HepG2 (cell line): ENCODE measurements around the gene CD19. TPM values are rescaled to one million over a fixed set of nuclear protein-coding genes. Genes with fewer than 3 reads are reported as not detected.

ENCODE experiments used
- AHR ChIP-seq: IDR thresholded peaks from 2 replicates; pipeline ENCODE4 v1.6.1; 2018; ENCODE audit warnings: missing genetic modification reagents, missing compliant biosample characterization
- ARHGAP35 ChIP-seq: sonication (generic); formaldehyde crosslinking; IDR thresholded peaks from 2 replicates; pipeline ENCODE4 v1.9.0; 2022; ENCODE audit warnings: mild to moderate bottlenecking, inconsistent platforms, moderate library complexity, missing genetic modification reagents, borderline replicate concordance
- GABPA ChIP-seq, 2 experiments: IDR thresholded peaks; 2 replicates each; pipeline ENCODE4 v1.6.1; 2011 to 2016; ENCODE audit warnings: low read depth in 2 of 2, low read length in 1 of 2, missing biosample characterization in 1 of 2, missing genetic modification characterization in 1 of 2
- HMGA1 ChIP-seq: sonication (generic); formaldehyde crosslinking; conservative IDR thresholded peaks from 2 replicates; pipeline ENCODE4 v1.4.0; 2020; ENCODE audit warnings: missing genetic modification reagents
- MAFF ChIP-seq: IDR thresholded peaks from 2 replicates; pipeline ENCODE4 v1.6.1; 2011; ENCODE audit warnings: low read depth, low read length, improper control_type of control experiment
- MED13 ChIP-seq: sonication (generic); formaldehyde crosslinking; IDR thresholded peaks from 2 replicates; pipeline ENCODE4 v1.5.0; 2020; ENCODE audit warnings: missing genetic modification reagents
- MIER2 ChIP-seq: IDR thresholded peaks from 2 replicates; pipeline ENCODE4 v1.6.1; 2016; ENCODE audit warnings: missing biosample characterization, missing genetic modification reagents
- MYNN ChIP-seq: sonication (generic); formaldehyde crosslinking; IDR thresholded peaks from 2 replicates; pipeline ENCODE4 v1.4.0; 2020; ENCODE audit warnings: mild to moderate bottlenecking, low read depth, missing genetic modification reagents
- NR2F2 ChIP-seq: IDR thresholded peaks from 2 replicates; pipeline ENCODE4 v1.6.1; 2012; ENCODE audit warnings: low read depth, inconsistent platforms, borderline replicate concordance
- TAF1 ChIP-seq: sonication (generic); formaldehyde crosslinking; IDR thresholded peaks from 2 replicates; pipeline ENCODE4 v1.4.0; 2020; ENCODE audit warnings: missing genetic modification reagents
- ZKSCAN1 ChIP-seq: fragments of 150-350 bp; IDR thresholded peaks from 2 replicates; pipeline ENCODE4 v1.6.1; 2014; ENCODE audit warnings: low read length
- ZNF263 ChIP-seq: sonication (generic); formaldehyde crosslinking; IDR thresholded peaks from 2 replicates; pipeline ENCODE4 v1.4.0; 2020; ENCODE audit warnings: missing genetic modification reagents
- ZNF264 ChIP-seq: sonication (generic); formaldehyde crosslinking; IDR thresholded peaks from 2 replicates; pipeline ENCODE4 v1.4.0; 2020; ENCODE audit warnings: missing genetic modification reagents
- ZNF556 ChIP-seq: sonication (generic); formaldehyde crosslinking; IDR thresholded peaks from 2 replicates; pipeline ENCODE4 v1.4.0; 2020; ENCODE audit warnings: mild to moderate bottlenecking, missing genetic modification reagents, borderline replicate concordance
- ZSCAN9 ChIP-seq: IDR thresholded peaks from 2 replicates; pipeline ENCODE4 v1.6.1; 2016; ENCODE audit warnings: borderline replicate concordance
- polyA plus RNA-seq, 8 experiments: library from polyadenylated mRNA; depleted of rRNA in 3 of 8; stranded (reverse) in 7 of 8; unstranded in 1 of 8; fragments of >200 nt; fragmentation: Illumina TruSeq in 4 of 8; extraction: Trizol in 4 of 8; gene quantifications; 2 replicates each; pipeline versions ENCODE4 v1.2.1 to v1.2.3, GENCODE V29; 2011 to 2016; ENCODE audit warnings: low read depth in 4 of 8, missing spikeins in 1 of 8, mixed read lengths in 1 of 8; ENCODE audit not compliant: insufficient read depth in 1 of 8
- total RNA-seq, 5 experiments: library from RNA; depleted of rRNA; stranded (reverse); fragments of >200 nt; fragmentation: Illumina TruSeq; extraction: Trizol; gene quantifications; 2 replicates each; pipeline ENCODE4 v1.2.3, GENCODE V29; 2016; ENCODE audit warnings: low read depth in 1 of 5
- TF ChIP-seq, protein P1 (sequence below): sonication (generic); formaldehyde crosslinking; IDR thresholded peaks from 2 replicates; pipeline ENCODE4 v1.4.0; 2020; ENCODE audit warnings: mild to moderate bottlenecking, missing genetic modification reagents
- TF ChIP-seq, protein P2 (sequence below): sonication (generic); formaldehyde crosslinking; IDR thresholded peaks from 2 replicates; pipeline ENCODE4 v1.5.0; 2020; ENCODE audit warnings: missing genetic modification reagents
- TF ChIP-seq, protein P3 (sequence below): sonication (generic); formaldehyde crosslinking; IDR thresholded peaks from 2 replicates; pipeline ENCODE4 v1.4.0; 2020; ENCODE audit warnings: missing genetic modification reagents, mild to moderate bottlenecking, borderline replicate concordance
- TF ChIP-seq, protein P4 (sequence below): sonication (generic); formaldehyde crosslinking; IDR thresholded peaks from 2 replicates; pipeline ENCODE4 v1.4.0; 2020; ENCODE audit warnings: mild to moderate bottlenecking, low read depth, missing genetic modification reagents
- TF ChIP-seq, protein P5 (sequence below): IDR thresholded peaks from 2 replicates; pipeline ENCODE4 v1.6.1; 2016; ENCODE audit warnings: low read depth
- TF ChIP-seq, protein P6 (sequence below): sonication (generic); formaldehyde crosslinking; IDR thresholded peaks from 2 replicates; pipeline ENCODE4 v1.4.0; 2020; ENCODE audit warnings: missing genetic modification reagents

The CD19 gene
- total and polyA plus RNA-seq, 2 of the 13 experiments (the other 11 are each of a cell fraction or from before 2014, with no cell fraction given), result 0.55 to 1.1 TPM

DNA sequence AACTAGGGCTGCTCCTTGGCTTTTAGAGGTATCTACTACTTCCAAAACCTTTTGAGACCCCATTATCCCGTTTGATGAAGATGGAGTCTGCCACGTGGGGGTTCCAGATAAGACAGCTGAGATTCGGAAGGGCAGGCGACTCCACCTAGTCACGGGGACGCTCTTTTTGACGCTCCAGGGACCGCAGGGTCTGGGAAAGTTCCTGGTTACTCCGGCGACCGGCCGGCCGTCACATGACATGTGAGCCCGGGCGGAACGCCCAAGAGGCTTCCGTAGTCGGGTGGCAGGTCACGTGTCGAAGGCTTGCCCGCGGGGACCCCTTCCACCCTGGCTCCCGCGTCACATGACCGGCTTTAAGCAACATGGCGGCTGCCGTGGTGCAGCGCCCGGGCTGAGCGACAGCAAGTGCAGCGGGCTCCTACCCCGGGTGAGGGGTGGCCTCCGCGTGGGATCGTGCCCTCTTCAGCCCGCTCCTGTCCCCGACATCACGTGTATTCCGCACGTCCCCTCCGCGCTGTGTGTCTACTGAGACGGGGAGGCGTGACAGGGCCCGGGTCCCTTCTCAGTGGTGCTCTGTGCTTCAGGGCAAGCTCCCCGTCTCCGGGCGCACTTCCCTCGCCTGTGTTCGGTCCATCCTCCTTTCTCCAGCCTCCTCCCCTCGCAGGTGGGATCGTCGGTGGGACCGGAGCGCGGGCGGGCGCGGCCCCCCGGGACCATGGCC, 42.8 kb downstream of the CD19 start, which contains the start of gene SPNS1 (continued):
- TF ChIP-seq, protein P1, sequence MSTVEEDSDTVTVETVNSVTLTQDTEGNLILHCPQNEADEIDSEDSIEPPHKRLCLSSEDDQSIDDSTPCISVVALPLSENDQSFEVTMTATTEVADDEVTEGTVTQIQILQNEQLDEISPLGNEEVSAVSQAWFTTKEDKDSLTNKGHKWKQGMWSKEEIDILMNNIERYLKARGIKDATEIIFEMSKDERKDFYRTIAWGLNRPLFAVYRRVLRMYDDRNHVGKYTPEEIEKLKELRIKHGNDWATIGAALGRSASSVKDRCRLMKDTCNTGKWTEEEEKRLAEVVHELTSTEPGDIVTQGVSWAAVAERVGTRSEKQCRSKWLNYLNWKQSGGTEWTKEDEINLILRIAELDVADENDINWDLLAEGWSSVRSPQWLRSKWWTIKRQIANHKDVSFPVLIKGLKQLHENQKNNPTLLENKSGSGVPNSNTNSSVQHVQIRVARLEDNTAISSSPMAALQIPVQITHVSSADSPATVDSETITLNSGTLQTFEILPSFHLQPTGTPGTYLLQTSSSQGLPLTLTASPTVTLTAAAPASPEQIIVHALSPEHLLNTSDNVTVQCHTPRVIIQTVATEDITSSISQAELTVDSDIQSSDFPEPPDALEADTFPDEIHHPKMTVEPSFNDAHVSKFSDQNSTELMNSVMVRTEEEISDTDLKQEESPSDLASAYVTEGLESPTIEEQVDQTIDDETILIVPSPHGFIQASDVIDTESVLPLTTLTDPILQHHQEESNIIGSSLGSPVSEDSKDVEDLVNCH (CRISPR knock-in tag), result no peak
- peak; percentile 91; the same call in 1 of the 2 replicates for TF ChIP-seq ZNF556 (CRISPR knock-in tag)
- no peak for TF ChIP-seq MAFF
- TF ChIP-seq, protein P2, sequence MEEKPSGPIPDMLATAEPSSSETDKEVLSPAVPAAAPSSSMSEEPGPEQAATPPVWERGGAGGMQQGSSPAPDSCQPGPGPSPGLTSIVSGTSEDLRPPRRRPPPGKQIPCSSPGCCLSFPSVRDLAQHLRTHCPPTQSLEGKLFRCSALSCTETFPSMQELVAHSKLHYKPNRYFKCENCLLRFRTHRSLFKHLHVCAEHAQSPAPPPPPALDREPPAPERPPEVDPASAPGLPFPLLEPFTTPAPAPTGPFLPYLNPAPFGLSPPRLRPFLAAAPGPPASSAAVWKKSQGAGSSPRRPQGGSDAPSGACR, result peak; percentile 79; the same call in 1 of the 2 replicates
- TF ChIP-seq NR2F2, result peak; percentile 32; the same call in 1 of the 2 replicates
- TF ChIP-seq ARHGAP35 (CRISPR knock-in tag), result peak; percentile 74
- peak; percentile 74; the same call in 1 of the 2 replicates for TF ChIP-seq ZNF263 (CRISPR knock-in tag)
- no peak; the same call in 1 of the 2 replicates for TF ChIP-seq ZKSCAN1
- TF ChIP-seq TAF1, result peak; percentile 98
- TF ChIP-seq, protein P3, sequence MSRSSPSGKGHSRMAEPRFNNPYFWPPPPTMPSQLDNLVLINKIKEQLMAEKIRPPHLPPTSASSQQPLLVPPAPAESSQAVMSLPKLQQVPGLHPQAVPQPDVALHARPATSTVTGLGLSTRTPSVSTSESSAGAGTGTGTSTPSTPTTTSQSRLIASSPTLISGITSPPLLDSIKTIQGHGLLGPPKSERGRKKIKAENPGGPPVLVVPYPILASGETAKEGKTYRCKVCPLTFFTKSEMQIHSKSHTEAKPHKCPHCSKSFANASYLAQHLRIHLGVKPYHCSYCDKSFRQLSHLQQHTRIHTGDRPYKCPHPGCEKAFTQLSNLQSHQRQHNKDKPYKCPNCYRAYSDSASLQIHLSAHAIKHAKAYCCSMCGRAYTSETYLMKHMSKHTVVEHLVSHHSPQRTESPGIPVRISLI (CRISPR knock-in tag), result peak; percentile 73; the same call in 1 of the 2 replicates
- TF ChIP-seq ZNF264 (CRISPR knock-in tag), result peak; percentile 95
- TF ChIP-seq, protein P4, sequence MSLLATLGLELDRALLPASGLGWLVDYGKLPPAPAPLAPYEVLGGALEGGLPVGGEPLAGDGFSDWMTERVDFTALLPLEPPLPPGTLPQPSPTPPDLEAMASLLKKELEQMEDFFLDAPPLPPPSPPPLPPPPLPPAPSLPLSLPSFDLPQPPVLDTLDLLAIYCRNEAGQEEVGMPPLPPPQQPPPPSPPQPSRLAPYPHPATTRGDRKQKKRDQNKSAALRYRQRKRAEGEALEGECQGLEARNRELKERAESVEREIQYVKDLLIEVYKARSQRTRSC (CRISPR knock-in tag), result peak; percentile 85; the same call in 1 of the 2 replicates
- no peak for TF ChIP-seq HMGA1 (CRISPR knock-in tag)
- TF ChIP-seq, protein P5, sequence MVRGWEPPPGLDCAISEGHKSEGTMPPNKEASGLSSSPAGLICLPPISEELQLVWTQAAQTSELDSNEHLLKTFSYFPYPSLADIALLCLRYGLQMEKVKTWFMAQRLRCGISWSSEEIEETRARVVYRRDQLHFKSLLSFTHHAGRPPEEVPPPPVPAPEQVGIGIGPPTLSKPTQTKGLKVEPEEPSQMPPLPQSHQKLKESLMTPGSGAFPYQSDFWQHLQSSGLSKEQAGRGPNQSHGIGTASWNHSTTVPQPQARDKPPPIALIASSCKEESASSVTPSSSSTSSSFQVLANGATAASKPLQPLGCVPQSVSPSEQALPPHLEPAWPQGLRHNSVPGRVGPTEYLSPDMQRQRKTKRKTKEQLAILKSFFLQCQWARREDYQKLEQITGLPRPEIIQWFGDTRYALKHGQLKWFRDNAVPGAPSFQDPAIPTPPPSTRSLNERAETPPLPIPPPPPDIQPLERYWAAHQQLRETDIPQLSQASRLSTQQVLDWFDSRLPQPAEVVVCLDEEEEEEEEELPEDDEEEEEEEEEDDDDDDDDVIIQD (CRISPR knock-in tag), result no peak; the same call in 1 of the 2 replicates
- TF ChIP-seq ZSCAN9 (CRISPR knock-in tag), result peak; percentile 81; the same call in 1 of the 2 replicates
- TF ChIP-seq MED13, result peak; percentile 72; the same call in 1 of the 2 replicates
- TF ChIP-seq AHR, result 0 out of 2 replicates have a peak, but pooled peaks have one; percentile 84
- TF ChIP-seq GABPA (IDR thresholded peaks at IDR 0.05; ENCODE audit: low read depth, low read length), result peak; percentile 23; the same call in 1 of the 2 replicates
- TF ChIP-seq GABPA (CRISPR knock-in tag; IDR thresholded peaks at IDR 0.05; ENCODE audit: low read depth), result peak; percentile 83
- TF ChIP-seq, protein P6, sequence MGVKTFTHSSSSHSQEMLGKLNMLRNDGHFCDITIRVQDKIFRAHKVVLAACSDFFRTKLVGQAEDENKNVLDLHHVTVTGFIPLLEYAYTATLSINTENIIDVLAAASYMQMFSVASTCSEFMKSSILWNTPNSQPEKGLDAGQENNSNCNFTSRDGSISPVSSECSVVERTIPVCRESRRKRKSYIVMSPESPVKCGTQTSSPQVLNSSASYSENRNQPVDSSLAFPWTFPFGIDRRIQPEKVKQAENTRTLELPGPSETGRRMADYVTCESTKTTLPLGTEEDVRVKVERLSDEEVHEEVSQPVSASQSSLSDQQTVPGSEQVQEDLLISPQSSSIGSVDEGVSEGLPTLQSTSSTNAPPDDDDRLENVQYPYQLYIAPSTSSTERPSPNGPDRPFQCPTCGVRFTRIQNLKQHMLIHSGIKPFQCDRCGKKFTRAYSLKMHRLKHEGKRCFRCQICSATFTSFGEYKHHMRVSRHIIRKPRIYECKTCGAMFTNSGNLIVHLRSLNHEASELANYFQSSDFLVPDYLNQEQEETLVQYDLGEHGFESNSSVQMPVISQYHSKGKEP (CRISPR knock-in tag), result peak; percentile 85; the same call in 1 of the 2 replicates
- peak; percentile 45; the same call in 1 of the 2 replicates for TF ChIP-seq MIER2 (CRISPR knock-in tag)
- TF ChIP-seq MYNN (CRISPR knock-in tag), result no peak
